ENCODE results near the gene OBSCN.

DNA sequence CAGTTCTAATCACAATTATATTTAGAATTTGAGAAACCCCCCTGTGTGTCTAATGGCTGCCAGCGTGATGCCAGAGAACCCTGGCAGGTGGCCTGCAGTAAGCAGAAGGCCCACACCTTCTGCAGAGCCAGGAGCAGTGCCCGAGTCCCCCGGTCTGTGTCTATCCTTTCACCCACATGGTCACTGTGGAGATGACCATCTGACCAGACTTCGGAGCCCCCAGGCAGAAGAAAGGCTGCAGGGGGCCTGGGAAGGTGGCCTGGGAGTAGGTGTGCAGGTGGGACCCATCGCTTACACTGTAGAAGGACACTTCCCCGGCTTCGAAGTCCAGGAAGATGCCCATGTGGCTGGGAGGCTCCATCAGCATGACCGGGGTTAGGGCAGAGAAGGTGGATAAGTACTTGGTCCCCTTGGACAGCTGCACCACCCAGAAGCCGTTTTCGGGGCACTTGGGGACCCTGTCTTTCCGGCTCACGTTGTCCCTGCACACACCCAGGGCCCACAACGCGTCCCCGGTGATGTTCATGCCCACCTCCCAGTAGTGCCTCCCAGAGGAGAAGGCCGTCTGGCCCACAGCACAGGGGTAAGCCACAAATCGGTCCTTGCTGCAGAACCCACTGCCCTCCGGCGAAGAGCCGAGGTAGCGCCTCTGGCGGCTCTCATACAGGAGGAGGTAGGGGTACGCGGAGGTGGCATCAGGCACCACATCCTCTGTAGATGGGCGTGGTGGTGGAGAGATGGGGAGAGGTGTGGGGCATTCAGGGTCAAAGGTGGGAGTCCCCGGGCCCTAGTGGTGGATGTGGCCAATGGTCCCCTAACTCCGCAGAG, 200.4 kb downstream of the OBSCN start:
- TF ChIP-seq CTCF (IDR thresholded peaks at IDR 0.05; ENCODE audit: low read depth, low read length, missing input control) (no peak), RXRA (IDR thresholded peaks at IDR 0.05) (no peak), REST (IDR thresholded peaks at IDR 0.05) (no peak), YY1 (IDR thresholded peaks at IDR 0.05) (no peak), GABPA (IDR thresholded peaks at IDR 0.05 in 1 of 2, conservative IDR thresholded peaks at IDR 0.05 in 1 of 2) (no peak)
- TF ChIP-seq, protein P1, sequence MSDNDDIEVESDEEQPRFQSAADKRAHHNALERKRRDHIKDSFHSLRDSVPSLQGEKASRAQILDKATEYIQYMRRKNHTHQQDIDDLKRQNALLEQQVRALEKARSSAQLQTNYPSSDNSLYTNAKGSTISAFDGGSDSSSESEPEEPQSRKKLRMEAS (IDR thresholded peaks at IDR 0.05): no peak
